GM12878 (cell line): ENCODE results near the gene ISY1. TPM values are rescaled to one million over a fixed set of nuclear protein-coding genes. Genes with fewer than 3 reads are reported as not detected.
A peak's percentile ranks its signal among the peaks of the same experiment; 100 is the strongest.

Experiments used
- ATF7 ChIP-seq: fragments of 450-650 bp; IDR thresholded peaks from 2 replicates; pipeline ENCODE4 v1.6.1; 2016; ENCODE audit warnings: low read depth, mild to moderate bottlenecking
- BACH1 ChIP-seq: fragments of 450-650 bp; IDR thresholded peaks from 2 replicates; pipeline ENCODE4 v1.6.1; 2017; ENCODE audit warnings: mild to moderate bottlenecking, borderline replicate concordance
- BHLHE40 ChIP-seq, 2 experiments: fragments of 450-650 bp in 1 of 2; IDR thresholded peaks; 2 replicates each; pipeline ENCODE4 v1.6.1; 2011 to 2017; ENCODE audit warnings: low read depth in 2 of 2, borderline replicate concordance in 1 of 2, improper control_type of control experiment in 1 of 2, low read length in 1 of 2, mild to moderate bottlenecking in 1 of 2
- CBFB ChIP-seq: IDR thresholded peaks from 2 replicates; pipeline ENCODE4 v1.6.1; 2016; ENCODE audit warnings: antibody characterized with exemption, low read depth
- CHD4 ChIP-seq: fragments of 200-600 bp; sonication (generic); IDR thresholded peaks from 2 replicates; pipeline ENCODE4 v1.6.1; 2016; ENCODE audit warnings: mild to moderate bottlenecking
- EED ChIP-seq: sonication (generic); IDR thresholded peaks from 2 replicates; pipeline ENCODE4 v1.6.1; 2016; ENCODE audit warnings: antibody characterized with exemption, low read depth
- GATAD2B ChIP-seq: fragments of 450-650 bp; conservative IDR thresholded peaks from 2 replicates; pipeline ENCODE4 v1.6.1; 2017; ENCODE audit warnings: low read depth, mild to moderate bottlenecking, moderate library complexity
- IRF3 ChIP-seq: fragments of 450-650 bp; IDR thresholded peaks from 2 replicates; pipeline ENCODE4 v1.6.1; 2014; ENCODE audit warnings: mild to moderate bottlenecking
- MYC ChIP-seq: IDR thresholded peaks from 2 replicates; pipeline ENCODE4 v1.6.1; 2011; ENCODE audit warnings: mild to moderate bottlenecking, low read length, moderate library complexity, inconsistent platforms; ENCODE audit not compliant: insufficient read depth, insufficient replicate concordance, insufficient read length, severe bottlenecking
- NFIC ChIP-seq: IDR thresholded peaks from 2 replicates; pipeline ENCODE4 v1.6.1; 2012; ENCODE audit warnings: low read depth, mild to moderate bottlenecking, inconsistent platforms, low read length, moderate library complexity
- RAD21 ChIP-seq: IDR thresholded peaks from 2 replicates; pipeline ENCODE4 v1.6.1; 2011; ENCODE audit warnings: mild to moderate bottlenecking, low read depth, low read length, moderate library complexity; ENCODE audit not compliant: insufficient read depth
- RELA ChIP-seq: fragments of 450-650 bp; IDR thresholded peaks from 2 replicates; pipeline ENCODE4 v1.8.0; 2014; ENCODE audit warnings: borderline replicate concordance; ENCODE audit not compliant: partially characterized antibody
- SMARCA5 ChIP-seq: fragments of 450-650 bp; IDR thresholded peaks from 2 replicates; pipeline ENCODE4 v1.6.1; 2017; ENCODE audit warnings: mild to moderate bottlenecking
- SRF ChIP-seq, 2 experiments: IDR thresholded peaks; 2 replicates each; pipeline ENCODE4 v1.6.1; 2011; ENCODE audit warnings: low read depth in 2 of 2, low read length in 2 of 2, mild to moderate bottlenecking in 1 of 2, moderate library complexity in 1 of 2
- YY1 ChIP-seq: IDR thresholded peaks from 2 replicates; pipeline ENCODE4 v1.6.1; 2011; ENCODE audit warnings: low read depth, mild to moderate bottlenecking, low read length
- ZNF384 ChIP-seq: IDR thresholded peaks from 2 replicates; pipeline ENCODE4 v1.6.1; 2012; ENCODE audit warnings: low read depth, mild to moderate bottlenecking, low read length, improper control_type of control experiment, borderline replicate concordance
- polyA plus RNA-seq, 11 experiments: library from polyadenylated mRNA; depleted of rRNA in 4 of 11; unstranded in 6 of 11; stranded (reverse) in 5 of 11; fragments of >200 nt; fragmentation: Nextera tagmentation in 4 of 11; fragmentation: Illumina TruSeq in 1 of 11; extraction: Ambion mirVana in 4 of 11; extraction: Trizol in 1 of 11; gene quantifications; 1 replicate in 1 of 11; 2 replicates in 10 of 11; pipeline versions ENCODE4 v1.2.1 to v1.2.3, GENCODE V29; 2011 to 2016; ENCODE audit warnings: inconsistent platforms in 2 of 11, missing spikeins in 2 of 11, low read depth in 1 of 11
- total RNA-seq, 4 experiments: library from RNA; depleted of rRNA in 3 of 4; stranded (reverse); fragments of >200 nt in 3 of 4; fragmentation: Illumina TruSeq in 1 of 4; extraction: Trizol in 1 of 4; gene quantifications; 2 replicates each; pipeline versions ENCODE4 v1.2.1 to v1.2.3, GENCODE V29; 2013 to 2021
- TF ChIP-seq, protein P1 (sequence below): IDR thresholded peaks from 2 replicates; pipeline ENCODE4 v1.6.1; 2012; ENCODE audit warnings: low read depth, low read length, improper control_type of control experiment
- TF ChIP-seq, protein P2 (sequence below): fragments of 450-650 bp; conservative IDR thresholded peaks from 2 replicates; pipeline ENCODE4 v1.6.1; 2017; ENCODE audit warnings: mild to moderate bottlenecking, moderate library complexity

ISY1 gene
- total and polyA plus RNA-seq, 10 of the 15 experiments (the other 5 are each of a cell fraction or from before 2014, with no cell fraction given): 28.3 to 72.2 (median 44.7) TPM

DNA sequence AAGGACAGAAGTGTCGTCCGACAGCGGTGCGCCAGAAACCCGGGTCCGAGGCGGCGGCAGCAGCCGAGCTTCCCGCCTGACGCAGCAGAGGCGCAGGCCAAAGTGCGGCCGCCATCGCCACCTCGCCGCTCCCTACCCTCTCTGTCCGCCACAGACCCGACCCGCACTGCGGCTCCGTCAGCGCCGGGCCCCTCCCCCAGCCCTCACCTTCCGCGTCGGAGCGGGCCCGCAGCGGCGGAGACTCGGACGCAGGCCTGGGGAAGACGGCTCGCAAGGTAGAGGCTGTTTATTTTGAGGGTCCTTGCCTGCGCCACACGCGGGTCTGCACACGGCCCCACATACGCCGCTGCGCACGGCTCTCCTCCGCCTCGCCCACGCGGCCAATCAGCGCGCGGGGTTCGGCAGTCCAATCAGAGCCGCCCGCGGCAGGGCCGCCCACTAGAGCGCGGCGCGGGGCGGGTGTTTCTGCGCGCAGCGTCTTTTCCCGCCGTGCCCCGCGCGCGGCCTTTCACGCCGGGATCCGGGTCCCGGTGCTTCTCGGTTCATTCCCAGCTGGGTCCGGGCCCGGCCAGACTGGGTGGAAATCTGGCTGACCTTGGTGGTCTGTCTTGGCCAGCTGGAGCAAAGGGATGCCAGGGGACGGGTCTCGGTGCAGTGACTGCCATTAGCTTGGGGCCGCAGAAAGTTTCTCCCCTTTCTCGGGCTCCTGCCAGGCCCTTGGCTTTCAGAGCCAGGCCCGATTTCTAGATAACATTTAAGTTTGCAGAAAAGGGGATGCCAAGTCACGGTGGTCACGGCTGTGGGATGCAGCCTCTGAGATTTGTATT lies 22.9 kb upstream of the ISY1 start, which contains the start of gene CNBP (continued):
- TF ChIP-seq MYC (peak; percentile 97), GATAD2B (no peak), NFIC (no peak), SRF (IDR thresholded peaks at IDR 0.05; ENCODE audit: low read depth in 2 of 2, low read length in 2 of 2) (no peak), SMARCA5 (peak; percentile 99), CHD4 (no peak), IRF3 (peak; percentile 65; the same call in 1 of the 2 replicates), RELA (peak; percentile 11), BHLHE40 (IDR thresholded peaks at IDR 0.05; ENCODE audit: borderline replicate concordance in 1 of 2, low read depth in 2 of 2, low read length in 1 of 2) (peak in 1 of 2 experiments; percentile 17; a peak in 1 of 4 replicates), CBFB (peak; percentile 85), BACH1 (no peak; the same call in none of the 2 replicates), ATF7 (no peak), EED (no peak), ZNF384 (no peak), RAD21 (no peak), YY1 (peak; percentile 82)
- TF ChIP-seq, protein P1, sequence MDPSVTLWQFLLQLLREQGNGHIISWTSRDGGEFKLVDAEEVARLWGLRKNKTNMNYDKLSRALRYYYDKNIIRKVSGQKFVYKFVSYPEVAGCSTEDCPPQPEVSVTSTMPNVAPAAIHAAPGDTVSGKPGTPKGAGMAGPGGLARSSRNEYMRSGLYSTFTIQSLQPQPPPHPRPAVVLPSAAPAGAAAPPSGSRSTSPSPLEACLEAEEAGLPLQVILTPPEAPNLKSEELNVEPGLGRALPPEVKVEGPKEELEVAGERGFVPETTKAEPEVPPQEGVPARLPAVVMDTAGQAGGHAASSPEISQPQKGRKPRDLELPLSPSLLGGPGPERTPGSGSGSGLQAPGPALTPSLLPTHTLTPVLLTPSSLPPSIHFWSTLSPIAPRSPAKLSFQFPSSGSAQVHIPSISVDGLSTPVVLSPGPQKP: peak; percentile 9; the same call in 1 of the 2 replicates
- TF ChIP-seq, protein P2, sequence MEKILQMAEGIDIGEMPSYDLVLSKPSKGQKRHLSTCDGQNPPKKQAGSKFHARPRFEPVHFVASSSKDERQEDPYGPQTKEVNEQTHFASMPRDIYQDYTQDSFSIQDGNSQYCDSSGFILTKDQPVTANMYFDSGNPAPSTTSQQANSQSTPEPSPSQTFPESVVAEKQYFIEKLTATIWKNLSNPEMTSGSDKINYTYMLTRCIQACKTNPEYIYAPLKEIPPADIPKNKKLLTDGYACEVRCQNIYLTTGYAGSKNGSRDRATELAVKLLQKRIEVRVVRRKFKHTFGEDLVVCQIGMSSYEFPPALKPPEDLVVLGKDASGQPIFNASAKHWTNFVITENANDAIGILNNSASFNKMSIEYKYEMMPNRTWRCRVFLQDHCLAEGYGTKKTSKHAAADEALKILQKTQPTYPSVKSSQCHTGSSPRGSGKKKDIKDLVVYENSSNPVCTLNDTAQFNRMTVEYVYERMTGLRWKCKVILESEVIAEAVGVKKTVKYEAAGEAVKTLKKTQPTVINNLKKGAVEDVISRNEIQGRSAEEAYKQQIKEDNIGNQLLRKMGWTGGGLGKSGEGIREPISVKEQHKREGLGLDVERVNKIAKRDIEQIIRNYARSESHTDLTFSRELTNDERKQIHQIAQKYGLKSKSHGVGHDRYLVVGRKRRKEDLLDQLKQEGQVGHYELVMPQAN: peak; percentile 66
